Stimulated activated CD8-positive, alpha-beta memory T cell treated with anti-CD3 and anti-CD28 coated beads, Interleukin-4, amount 100 ng/mL, for 24 hours (primary cell): ENCODE results near the gene ANKRD36.
"Not testable (repeated sequence)": the region's sequence is repeated elsewhere in the genome, so short reads cannot be mapped to it uniquely, and the experiment has no call there.

Experiments
- DNase-seq: peaks from one replicate; pipeline ENCODE4 v3.0.0-alpha.2; 2020; ENCODE audit warnings: low read depth

ANKRD36 gene

DNA sequence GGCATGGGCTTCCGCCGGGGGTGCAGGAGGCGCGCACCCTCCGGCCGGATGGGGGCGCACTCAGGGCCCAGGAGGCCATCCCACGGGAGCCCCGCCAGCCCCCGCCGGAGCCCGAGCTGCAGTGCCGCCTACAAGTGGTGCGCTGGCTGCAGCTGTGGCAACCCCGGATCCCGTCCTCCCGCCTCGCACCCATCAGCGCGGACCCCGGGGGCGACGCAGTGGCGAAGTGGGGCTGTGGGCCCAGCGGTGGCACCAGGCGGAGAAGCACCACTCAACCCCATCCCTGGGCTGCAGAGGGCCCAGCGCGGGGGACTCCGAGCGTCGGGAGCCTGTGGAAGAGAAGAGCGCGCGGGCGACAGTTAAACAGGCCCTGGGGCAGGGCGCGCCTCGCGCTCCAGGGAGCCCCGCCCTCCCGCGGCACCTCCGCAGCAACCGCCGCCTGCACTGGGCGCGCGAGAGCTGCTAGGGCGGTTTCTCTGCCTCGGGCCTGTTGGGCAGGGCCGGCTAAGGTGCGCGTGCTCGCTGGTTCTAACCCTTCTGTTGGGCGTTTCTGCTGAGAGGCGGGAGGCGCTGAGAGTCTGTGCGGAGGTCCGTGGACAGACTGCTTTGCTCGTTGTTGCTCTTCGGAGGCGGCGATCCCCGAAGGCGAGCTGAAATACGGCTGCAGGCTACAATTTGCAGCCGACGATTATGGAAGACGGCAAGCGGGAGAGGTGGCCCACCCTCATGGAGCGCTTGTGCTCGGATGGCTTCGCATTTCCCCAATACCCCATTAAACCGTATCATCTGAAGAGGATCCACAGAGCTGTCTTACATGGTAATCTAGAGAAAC is at the start of gene ANKRD36:
Gene ANKRD36 (plus strand): TSS at position 104 of the 832 bp plus-strand sequence. CDS start 587 bp downstream, at position 691.
- peak; percentile 75 for DNase-seq

DNA sequence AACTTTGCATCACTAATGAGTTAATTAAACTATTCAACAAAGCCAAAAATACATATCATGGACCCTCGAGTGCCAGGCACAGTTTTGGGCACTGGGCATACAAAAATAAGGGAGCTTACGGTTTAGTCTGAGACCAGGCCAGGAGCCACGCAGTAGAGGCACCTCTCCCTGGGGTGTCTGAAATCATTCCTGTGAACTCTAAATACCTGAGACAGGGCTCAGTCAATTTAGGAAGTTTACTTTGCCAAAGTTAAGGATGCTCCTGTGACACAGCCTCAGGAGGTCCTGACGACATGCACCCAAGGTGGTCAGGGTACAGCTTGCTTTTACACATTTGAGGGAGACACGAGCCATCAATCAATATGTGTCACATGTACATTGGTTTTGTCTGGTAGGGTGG is 46.9 kb upstream of the ANKRD36 start:
- not testable (repeated sequence) for DNase-seq

DNA sequence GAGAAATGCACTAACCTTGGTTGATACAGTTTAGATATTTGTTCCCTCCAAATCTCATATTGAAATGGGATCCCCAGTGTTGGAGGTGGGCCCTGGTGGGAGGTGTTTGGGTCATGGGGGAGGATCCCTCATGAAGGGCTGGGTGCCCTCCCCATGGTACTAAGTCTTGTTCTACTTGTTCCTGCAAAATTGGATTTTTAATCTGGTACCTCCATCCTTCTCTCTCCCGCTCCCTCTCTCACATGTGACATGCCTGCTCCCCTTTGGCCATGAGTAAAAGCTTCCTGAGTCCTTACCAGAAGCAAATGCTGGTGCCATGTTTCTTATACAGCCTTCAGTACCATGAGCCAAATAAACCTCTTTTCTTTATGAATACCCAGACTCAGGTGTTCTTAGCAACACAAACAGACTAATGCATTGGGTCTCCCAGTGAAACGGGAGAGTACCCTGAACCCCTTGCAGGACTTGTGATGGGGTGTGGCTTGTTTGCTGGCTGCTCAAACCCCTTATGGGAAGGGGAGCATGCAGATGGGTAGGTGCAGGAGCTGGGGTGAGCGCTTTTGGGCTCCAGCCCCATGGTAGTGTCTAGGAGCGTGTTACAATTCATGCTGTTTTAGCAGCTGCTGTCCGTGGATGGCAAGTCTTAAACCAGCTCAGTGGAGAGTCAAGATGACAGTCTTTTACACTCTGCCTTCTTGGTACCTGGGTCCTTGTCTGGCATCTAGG is 45.5 kb upstream of the ANKRD36 start:
- no peak for DNase-seq

DNA sequence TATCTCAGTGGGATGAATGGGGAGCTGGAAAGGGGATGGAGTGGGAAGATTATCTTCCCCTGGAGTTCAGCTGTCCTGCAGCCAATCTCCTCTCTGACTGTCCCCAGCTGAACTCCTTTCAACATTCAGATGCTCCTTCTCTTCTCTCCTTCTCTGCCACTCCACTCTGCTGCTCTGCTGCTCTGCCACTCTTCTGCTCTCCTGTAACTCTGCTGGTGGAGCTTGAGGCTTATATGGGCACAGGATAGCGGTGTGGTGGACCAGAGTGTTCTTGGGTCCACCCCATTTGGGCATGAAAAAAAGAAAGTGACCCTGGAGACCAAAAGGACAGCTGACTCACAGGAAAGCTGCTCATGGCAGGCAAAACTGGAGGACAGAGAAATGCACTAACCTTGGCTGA is 44.9 kb upstream of the ANKRD36 start:
- no peak for DNase-seq

DNA sequence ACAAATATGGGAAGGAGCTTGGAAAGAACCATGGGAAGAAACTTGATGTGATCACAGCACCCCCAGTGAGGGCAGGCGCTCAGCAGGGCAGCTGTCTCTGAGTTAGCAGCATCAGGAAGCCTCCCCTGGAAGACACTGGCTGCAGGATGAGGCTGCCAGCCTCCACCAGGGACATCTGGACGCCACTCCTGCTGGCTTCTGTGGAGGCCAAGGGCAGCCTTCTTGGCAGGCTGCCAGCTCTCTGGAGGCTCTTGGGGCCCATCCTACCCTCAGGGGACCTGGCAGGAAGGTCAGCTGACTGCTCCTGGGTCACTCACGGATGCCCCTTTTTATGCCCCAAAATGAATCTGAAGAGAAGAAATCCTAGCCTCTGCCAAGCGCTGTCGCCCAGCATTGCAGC is 44.2 kb upstream of the ANKRD36 start:
- DNase-seq = not testable (repeated sequence)

DNA sequence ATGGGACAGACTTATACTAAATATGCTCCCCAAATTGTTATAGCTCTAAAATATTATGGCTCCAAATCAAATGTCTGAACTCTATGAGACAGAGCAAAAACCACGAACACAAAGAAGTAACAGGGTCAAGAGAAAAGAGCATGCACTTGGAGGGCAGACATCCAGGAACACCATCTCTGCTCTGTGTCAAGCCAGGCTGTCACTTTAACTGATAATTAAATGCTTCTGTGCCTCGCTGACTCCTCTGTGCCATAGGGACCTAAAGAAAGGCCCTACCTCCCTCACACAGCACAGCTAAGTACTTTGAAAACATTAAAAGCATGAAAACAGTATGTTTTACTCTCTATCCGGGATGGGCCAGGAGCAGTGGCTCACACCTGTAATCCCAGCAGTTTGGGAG is 42.0 kb upstream of the ANKRD36 start:
- DNase-seq = not testable (repeated sequence)

DNA sequence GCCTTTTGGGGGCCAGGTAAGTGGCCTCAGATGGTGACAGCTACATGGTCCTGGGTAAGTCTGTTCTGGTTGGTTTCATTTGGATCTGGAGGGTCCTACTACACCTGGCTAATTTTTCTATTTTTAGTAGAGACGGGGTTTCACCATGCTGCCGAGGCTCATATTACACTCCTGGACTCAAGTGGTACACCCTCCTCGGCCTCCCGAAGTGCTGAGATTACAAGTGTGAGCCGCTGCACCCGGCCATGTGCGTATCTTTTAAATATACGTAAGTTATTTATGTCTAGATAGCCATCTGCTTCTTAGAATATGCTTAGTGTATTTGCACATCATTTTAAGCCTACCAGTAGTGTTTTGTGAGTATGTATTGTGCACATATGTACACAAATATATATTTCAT is 35.7 kb upstream of the ANKRD36 start:
- not testable (repeated sequence) for DNase-seq

DNA sequence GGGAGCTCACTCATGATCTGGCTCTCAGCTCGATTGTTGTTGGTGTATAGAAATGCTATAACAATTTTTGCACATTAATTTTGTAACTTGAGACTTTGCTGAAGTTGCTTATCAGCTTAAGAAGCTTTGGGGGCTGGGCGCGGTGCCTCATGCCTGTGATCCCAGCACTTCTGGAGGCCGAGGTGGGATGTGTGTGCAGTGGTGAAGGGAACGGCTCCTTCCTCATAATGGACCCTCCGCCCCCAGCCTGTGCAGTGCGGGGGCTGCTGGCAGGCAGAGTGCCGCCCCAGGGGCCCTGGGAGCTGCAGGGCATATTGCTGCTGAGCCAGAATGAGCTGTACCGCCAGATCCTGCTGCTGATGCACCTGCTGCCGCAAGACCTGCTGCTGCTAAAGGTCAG is 32.1 kb upstream of the ANKRD36 start:
- not testable (repeated sequence) for DNase-seq

DNA sequence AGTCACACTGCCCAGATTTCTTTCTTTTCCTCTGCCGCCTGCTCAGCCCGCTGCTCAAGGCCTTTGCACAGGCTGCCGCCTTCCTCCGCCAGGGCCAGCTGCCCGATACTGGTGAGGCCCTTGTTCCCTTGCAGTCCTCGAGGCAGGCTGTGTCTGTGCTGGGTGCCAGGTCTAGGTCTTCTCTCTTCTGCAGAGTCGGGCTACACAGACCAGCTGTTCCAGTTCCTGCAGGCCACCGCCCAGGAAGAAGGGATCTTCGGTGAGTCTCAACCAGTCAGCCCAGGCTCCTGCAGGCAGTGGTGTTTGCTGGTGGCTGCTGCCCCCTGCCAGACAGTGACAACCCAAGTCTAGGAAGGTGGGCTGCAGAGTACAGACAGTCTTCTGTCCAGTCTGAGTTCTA is 30.7 kb upstream of the ANKRD36 start:
- DNase-seq = not testable (repeated sequence)

DNA sequence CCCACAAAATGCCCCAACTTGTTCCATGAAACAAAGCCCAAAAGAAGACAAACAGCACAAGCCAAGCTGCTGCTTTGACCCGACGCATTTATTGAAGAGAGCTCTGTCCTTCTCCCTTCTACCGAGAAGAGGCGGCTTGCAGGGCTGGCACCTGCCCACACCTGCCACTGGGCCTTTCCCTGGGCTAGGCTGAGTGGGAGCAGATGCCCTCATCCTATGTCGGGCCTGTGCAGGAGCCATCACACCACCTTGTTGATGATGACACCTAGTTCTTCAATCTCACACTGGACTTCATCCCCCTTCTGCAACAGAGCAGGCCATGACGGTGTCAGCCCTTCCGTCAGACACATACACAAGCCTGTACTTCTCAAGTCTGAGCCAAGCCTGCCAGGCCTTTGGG is 29.4 kb upstream of the ANKRD36 start:
- not testable (repeated sequence) for DNase-seq

DNA sequence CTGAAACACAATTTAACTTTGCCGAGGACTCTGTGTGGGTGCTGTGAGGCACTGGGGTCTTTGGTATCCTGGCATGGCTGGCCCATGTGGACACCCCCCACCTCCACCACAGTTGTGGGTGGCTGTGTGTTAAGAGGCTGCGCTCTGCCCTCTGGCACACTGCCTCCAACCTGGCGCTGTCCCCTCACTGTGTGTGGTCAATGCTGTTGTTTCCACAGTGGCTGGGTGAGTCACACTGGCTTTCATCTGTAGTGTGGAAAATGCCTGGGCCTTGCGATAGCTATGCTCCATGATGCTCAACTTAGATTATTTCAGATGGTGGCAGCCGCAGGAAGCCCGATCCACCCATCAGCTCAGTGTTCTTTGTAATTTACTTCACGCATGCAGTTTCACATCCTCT is 27.9 kb upstream of the ANKRD36 start:
- not testable (repeated sequence) for DNase-seq

DNA sequence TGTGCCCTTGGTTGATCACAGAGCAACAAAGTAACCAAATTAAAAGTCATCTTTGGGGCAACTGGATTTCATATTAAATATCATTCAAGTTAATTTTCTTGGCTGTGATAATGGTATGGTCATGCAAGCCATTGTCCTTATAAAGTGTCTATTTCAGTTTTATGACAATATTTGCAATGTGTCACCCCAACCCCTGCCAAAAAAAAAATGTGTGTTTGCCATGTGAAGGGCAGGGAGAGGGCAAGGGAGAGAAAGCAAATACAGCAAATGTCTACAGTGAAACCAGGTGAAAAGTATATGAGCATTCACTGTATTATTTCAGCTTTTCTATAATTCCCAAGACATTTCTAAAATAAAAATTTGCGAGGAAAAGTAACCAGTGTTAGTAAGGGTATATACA is 24.2 kb upstream of the ANKRD36 start:
- not testable (repeated sequence) for DNase-seq

DNA sequence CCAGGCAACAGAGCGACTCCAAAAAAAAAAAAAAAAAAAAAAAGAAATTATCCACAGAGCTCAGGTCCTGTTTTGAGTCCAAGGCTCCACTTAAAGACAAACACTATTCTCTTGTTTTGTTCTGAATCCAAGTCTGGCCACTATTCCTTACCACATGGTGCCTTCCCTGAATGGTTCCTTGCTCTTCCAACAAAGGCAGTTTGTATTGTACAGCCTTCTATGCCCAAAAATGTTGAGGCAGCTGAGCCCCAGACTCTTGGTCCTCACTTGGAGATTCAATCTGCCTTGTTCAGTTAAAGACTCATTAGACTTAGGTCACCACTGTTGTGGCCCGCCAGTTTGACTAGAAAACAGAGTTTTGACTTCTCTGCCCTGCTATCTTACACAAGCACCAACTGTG is 20.0 kb upstream of the ANKRD36 start:
- not testable (repeated sequence) for DNase-seq

DNA sequence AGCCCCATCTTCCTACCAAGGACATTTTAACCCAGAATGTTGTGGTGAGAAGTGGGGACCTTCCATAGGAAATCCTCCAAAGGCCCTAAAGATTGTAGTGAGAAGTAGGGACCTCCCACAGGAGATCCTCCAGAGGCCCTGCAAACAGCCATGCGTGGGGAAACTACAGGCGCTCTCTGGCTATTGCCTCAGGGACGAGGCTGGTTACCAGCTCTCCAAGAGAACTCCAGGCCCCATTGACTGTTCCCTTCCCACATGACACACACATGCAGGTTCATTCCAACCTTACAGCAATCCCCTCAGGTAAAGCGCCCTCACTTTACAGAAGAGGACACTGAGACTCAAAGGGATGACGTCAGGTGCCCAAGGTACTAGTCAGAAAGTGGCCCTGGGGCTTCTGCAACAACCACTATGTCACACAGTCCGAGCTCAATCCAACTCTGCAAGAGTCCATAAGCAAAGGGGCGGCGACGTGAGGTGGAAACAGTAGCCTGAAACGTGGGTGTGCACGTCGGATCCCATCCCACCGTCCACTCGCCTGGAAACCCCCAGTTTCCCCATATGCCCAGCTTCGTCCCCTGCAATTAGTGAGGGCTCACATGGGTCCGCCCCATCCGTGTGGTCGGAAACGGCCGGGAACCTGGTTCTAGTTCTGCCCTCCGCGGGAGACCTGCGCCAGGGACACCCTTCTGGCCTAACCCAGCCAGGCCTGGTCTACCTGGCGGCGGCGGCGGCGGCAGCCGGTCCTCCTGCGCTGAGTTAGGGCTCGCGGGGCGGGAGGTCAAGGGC is 18.8 kb upstream of the ANKRD36 start:
- not testable (repeated sequence) for DNase-seq

DNA sequence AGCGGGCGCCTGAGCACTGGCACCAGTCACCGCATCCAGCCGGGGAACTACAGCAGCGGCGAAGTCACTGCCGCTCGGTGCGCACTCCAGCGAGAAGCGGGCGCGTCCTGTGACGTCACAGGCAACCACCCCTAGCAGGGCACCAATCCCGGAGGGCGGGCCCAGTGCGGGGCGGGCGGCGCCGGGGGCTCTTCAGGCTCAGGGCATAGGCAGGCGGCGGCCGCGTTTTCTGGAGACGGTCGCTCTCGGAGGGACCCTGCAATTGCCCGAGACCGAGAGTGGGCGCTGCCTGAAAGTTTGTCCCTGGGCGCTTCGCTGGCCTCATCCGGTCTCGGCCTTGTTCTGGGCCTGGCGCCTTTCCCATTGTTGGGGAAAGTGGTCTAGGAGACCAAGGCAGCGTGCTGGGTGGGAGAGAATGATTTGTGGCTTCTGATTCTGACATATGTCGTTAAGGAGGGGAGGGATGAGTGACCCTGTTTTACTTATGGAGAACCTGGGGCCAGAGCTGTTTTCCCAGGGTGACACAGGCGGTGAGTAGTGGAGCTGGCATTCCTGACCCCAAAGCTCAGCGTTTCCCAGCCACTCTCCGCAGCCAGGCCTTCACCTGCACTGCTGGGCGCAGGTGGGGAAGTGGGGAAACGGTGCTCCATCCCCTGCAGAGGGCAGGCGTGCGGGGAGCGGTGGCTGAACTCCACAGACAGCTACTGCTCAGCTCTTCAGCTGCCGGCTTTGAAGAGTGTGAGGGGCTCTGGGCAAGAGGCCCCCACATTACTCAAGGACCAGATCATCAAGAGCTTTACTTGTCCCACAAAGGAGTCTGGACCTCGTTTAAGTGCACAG is 18.0 kb upstream of the ANKRD36 start, which contains the start of gene FAHD2B:
Gene FAHD2B (minus strand): TSS at position 111 of the 840 bp plus-strand sequence. CDS start 3,176 bp downstream, outside the sequence.
- DNase-seq = peak; percentile 75

DNA sequence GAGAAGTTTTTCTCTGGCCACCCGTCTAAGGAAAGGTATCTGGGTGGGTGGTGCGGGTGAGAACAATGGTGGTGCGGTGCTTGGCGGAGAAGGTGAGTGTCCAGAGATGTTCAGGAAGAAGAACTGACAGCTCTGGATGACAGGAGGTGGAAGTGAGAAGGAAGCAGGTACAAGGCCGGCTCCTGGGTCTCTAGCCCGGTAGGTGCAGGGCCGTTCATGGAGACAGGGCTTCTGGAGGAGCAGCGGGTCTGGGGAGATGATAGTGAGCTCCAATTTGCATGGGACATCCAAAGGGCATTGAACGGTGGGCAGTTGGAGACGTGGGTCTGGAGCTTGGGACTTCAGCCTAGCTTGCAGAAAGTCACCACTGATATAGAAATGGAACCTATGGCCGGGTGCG is 17.3 kb upstream of the ANKRD36 start:
- no peak for DNase-seq

DNA sequence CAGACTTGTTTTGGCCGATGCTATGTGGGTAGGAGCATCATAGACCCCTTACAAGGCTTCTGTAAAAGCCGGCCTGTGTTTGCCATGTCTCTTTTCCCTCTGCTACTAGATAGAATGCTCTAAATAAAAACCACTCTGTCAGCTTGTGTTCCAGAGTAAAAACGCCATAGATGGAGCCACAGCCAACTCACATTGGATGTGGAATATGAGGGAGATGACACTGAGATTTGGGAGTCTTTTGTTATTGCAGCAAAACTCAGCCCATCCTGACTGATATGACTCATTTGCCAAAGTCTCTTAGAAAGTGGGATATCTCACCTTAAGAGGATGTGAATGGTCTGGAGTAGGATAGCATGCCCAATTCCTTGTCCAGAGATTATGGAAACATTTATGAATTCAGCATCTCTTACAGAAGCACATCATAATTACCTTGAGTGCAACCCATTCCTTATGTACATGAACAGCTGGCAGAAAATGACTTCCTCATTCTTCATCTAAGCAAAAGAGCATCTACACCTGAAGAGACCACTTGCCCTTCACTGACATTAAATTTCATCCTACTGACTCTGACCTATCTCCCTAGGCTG is 14.1 kb upstream of the ANKRD36 start:
- not testable (repeated sequence) for DNase-seq

DNA sequence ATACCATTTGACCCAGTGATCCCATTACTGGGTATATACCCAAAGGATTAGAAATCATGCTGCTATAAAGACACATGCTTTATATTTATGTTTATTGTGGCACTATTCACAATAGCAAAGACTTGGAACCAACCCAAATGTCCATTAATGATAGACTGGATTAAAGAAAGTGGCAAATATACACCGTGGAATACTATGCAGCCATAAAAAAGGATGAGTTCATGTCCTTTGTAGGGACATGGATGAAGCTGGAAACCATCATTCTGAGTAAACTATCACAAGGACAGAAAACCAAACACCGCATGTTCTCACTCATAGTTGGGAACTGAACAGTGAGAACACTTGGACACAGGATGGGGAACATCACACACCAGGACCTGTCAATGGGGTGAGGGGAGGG is 6.1 kb upstream of the ANKRD36 start:
- DNase-seq = not testable (repeated sequence)

DNA sequence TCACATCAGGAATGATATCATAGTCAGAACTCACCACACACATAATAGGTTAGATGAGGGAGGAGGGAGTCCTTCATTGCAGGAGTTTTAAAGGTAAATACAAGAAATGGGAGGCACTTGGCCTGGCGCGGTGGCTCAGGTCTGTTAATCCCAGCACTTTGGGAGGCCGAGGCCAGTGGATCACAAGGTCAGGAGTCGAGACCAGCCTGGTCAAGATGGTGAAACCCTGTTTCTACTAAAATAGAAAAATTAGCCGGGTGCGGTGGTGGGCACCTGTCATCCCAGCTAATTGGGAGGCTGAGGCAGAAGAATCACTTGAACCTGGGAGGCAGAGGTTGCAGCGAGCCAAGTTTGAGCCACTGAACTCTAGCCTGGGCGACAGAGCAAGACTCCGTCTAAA is 1.7 kb upstream of the ANKRD36 start:
- not testable (repeated sequence) for DNase-seq

DNA sequence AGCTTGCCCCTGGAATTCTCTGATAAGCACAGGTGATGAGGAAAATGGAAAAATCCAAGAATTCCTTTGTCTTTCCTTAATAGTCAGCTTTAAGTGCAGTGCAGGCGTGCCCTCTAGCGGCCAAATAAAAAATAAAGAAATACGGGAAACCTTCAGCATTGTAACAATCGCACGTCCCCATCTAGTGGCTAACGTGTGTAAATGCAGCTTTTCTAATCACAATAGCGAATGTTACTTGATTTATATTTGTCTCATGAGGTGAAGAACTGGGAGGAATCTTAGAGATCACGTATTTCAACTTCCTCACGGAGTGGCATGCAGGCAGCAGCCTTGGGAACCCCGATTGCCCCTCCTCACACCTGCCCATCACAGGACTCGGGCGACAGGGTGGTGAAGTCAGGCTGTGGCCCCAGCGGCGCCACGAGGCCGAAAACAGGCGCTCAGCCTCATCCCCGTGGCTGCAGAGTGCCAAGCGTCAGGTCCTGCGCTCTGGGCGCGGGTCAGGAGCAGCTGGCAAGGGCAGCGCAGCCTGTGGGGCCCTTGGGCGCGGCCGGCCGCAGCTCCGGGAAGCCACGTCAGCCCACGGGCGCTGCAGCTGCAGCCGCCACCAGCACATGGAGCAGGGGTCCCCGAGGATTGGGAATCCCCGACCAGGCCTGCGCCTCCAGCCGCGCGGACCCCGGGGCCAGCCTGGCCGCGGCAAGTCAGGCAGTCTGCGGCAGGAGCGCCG is 468 bp upstream of the ANKRD36 start:
- DNase-seq = peak; percentile 17
